Measurements from ENCODE around the gene HPF1. TPM values are rescaled to one million over a fixed set of nuclear protein-coding genes. Genes with fewer than 3 reads are reported as not detected.

The HPF1 gene
- total and polyA plus RNA-seq, 2 of the 13 experiments (the other 11 are each of a cell fraction or from before 2014, with no cell fraction given), result 5.1 to 14.8 TPM

- TF ChIP-seq ZNF776 (CRISPR knock-in tag; IDR thresholded peaks at IDR 0.05) (no peak), RAD21 (CRISPR knock-in tag; IDR thresholded peaks at IDR 0.05) (no peak), MAFG (CRISPR knock-in tag; IDR thresholded peaks at IDR 0.05) (no peak)
Measured at GRCh38 chr4:169716677-169717076, 41.1 kb downstream of the HPF1 start (continued).

GRCh38 chr4:169715826-169716225, 41.9 kb downstream of the HPF1 start:
- H3K27me3 ChIP-seq (ENCODE audit: control insufficient read depth in 1 of 2, insufficient read depth in 2 of 2, low read length in 2 of 2), result no peaks in the 10 kb centered on the region
- TF ChIP-seq ZNF589 (CRISPR knock-in tag; conservative IDR thresholded peaks at IDR 0.05) (no peak), WIZ (CRISPR knock-in tag; IDR thresholded peaks at IDR 0.05) (no peak), TRIM22 (IDR thresholded peaks at IDR 0.05) (no peak), NRL (CRISPR knock-in tag; IDR thresholded peaks at IDR 0.05; ENCODE audit: borderline replicate concordance) (no peak), ZNF563 (CRISPR knock-in tag; IDR thresholded peaks at IDR 0.05) (no peak), ZNF75D (CRISPR knock-in tag; IDR thresholded peaks at IDR 0.05; ENCODE audit: borderline replicate concordance) (no peak), ZBTB3 (CRISPR knock-in tag; IDR thresholded peaks at IDR 0.05; ENCODE audit: borderline replicate concordance, low read depth) (no peak), NFE2L1 (CRISPR knock-in tag; IDR thresholded peaks at IDR 0.05; ENCODE audit: borderline replicate concordance) (no peak), ZSCAN31 (CRISPR knock-in tag; IDR thresholded peaks at IDR 0.05; ENCODE audit: low read depth) (no peak), REPIN1 (CRISPR knock-in tag; IDR thresholded peaks at IDR 0.05; ENCODE audit: borderline replicate concordance, low read depth) (no peak)
- no TSS peak for BruUV-seq (replicated peaks)
- no peak overlapping the region for H3K27ac ChIP-seq (ENCODE audit: extremely low read length, insufficient read depth, low read length)
- no peak overlapping the region for H2AFZ ChIP-seq (ENCODE audit: low read length)
- no peak for FAIRE-seq
- ATAC-seq, result no peak
- in situ Hi-C loops (cut with HindIII; ENCODE audit: extremely low pct_ligation_motif_present, low pct_unique_long_range_greater_than_20kb), result loop anchor here (10.0 kb wide), 1 partner anchor 101 kb away; the partner anchor contains the start of gene NEK1
- no peak overlapping the region for H3K9ac ChIP-seq (ENCODE audit: insufficient read depth, low read depth, low read length)
- no peak overlapping the region for H3K4me2 ChIP-seq (ENCODE audit: low read depth, low read length)
- no peaks in the 10 kb centered on the region for H3K9me3 ChIP-seq (ENCODE audit: low read length)
- POLR2A ChIA-PET, result no interaction called here
- intact Hi-C loops (cut with micrococcal nuclease; ENCODE audit: unreplicated experiment), result no loop called here
- no peaks in the 10 kb centered on the region for H3K79me2 ChIP-seq (ENCODE audit: insufficient read depth, low read length)
- 98% methylated on average over 2 of the region's 2 CpGs for WGBS (ENCODE audit: low lambda C conversion rate)
- CTCF ChIA-PET (ENCODE audit: low intra/inter-chr PET ratio, low total read pairs), result no interaction called here
- peaks cover 4 to 15% of the 10 kb centered on the region in 2 experiments; a peak in 2 of 5 replicates for H3K36me3 ChIP-seq (replicated peaks in 1 of 2; ENCODE audit: control insufficient read depth in 1 of 2, insufficient read depth in 2 of 2, low read length in 2 of 2)
- H4K20me1 ChIP-seq (ENCODE audit: insufficient read depth, low read length), result no peaks in the 10 kb centered on the region
- H3K4me1 ChIP-seq (ENCODE audit: insufficient read depth, low read length), result no peaks in the 10 kb centered on the region
- no peak for DNase-seq (ENCODE audit: low spot score)
- no peak overlapping the region for H3K4me3 ChIP-seq (replicated peaks in 1 of 3; ENCODE audit: insufficient read depth in 1 of 3, low read depth in 2 of 3, low read length in 3 of 3)

All from HepG2 (cell line).